NCI-H1436 treated with DMSO at 0.1 percent for 48 hours (cell line): ENCODE measurements around the gene PLAC1.

Source experiments
- DNase-seq: peaks from one replicate; lab custom pipeline; 2025; lab: John Stamatoyannopoulos, UW

PLAC1 gene

GRCh38 chrX:134631426-134632346 is 26.6 kb downstream of the PLAC1 start:
- no peak for DNase-seq

GRCh38 chrX:134628663-134629062 is 29.6 kb downstream of the PLAC1 start:
- no peak for DNase-seq

- DNase-seq, result no peak
Measured at GRCh38 chrX:134626434-134626833, 31.8 kb downstream of the PLAC1 start.

- DNase-seq, result no peak
Measured at GRCh38 chrX:134625315-134625718, 33.0 kb downstream of the PLAC1 start.

GRCh38 chrX:134624046-134624430 is 34.2 kb downstream of the PLAC1 start:
- DNase-seq, result no peak

GRCh38 chrX:134623293-134624045 is 34.8 kb downstream of the PLAC1 start:
- no peak for DNase-seq

GRCh38 chrX:134622813-134623185 is 35.5 kb downstream of the PLAC1 start:
- DNase-seq, result no peak

GRCh38 chrX:134622056-134622812 is 36.0 kb downstream of the PLAC1 start:
- no peak for DNase-seq

- no peak for DNase-seq
Measured at GRCh38 chrX:134619838-134620237, 38.4 kb downstream of the PLAC1 start.

- DNase-seq, result no peak
Measured at GRCh38 chrX:134613396-134613795, 44.9 kb downstream of the PLAC1 start.

- DNase-seq, result no peak
Measured at GRCh38 chrX:134608153-134608552, 50.1 kb downstream of the PLAC1 start.

- DNase-seq, result no peak
Measured at GRCh38 chrX:134607523-134607922, 50.7 kb downstream of the PLAC1 start.

GRCh38 chrX:134604701-134605311 is 53.5 kb downstream of the PLAC1 start:
- DNase-seq, result peak; percentile 16

GRCh38 chrX:134603806-134604700 is 54.2 kb downstream of the PLAC1 start:
- DNase-seq, result no peak

GRCh38 chrX:134602410-134602809 is 55.9 kb downstream of the PLAC1 start:
- no peak for DNase-seq

- no peak for DNase-seq
Measured at GRCh38 chrX:134601240-134601765, 57.0 kb downstream of the PLAC1 start.

- DNase-seq, result no peak
Measured at GRCh38 chrX:134600714-134601113, 57.6 kb downstream of the PLAC1 start.

- no peak for DNase-seq
Measured at GRCh38 chrX:134599184-134599914, 58.9 kb downstream of the PLAC1 start.

GRCh38 chrX:134592303-134592702 is 66.0 kb downstream of the PLAC1 start:
- DNase-seq, result no peak

- DNase-seq, result no peak
Measured at GRCh38 chrX:134591502-134591901, 66.8 kb downstream of the PLAC1 start.
